Measurements from ENCODE around the gene WDR1.

- TF ChIP-seq CTCF (conservative IDR thresholded peaks at IDR 0.05) (no peak), EZH2 (IDR thresholded peaks at IDR 0.05; ENCODE audit: low read depth) (no peak)
These were observed 91.3 kb downstream of the WDR1 start for GRCh38 chr4:10025230-10025806.

Data from PC-9 (cell line).